ENCODE measurements around the gene ARHGAP25. TPM values are rescaled to one million over a fixed set of nuclear protein-coding genes. Genes with fewer than 3 reads are reported as not detected.

The ARHGAP25 gene
- total RNA-seq, 3 donors from 2014 or later (not counting 1 experiment from before 2014, with no cell fraction given), result 122 to 180 (median 155) TPM

GRCh38 chr2:68741238-68741637, 6.6 kb downstream of the ARHGAP25 start:
- ATAC-seq, result no peak
- Mint-ChIP-seq H3K36me3 (no peaks in the 10 kb centered on the region), H3K27me3 (ENCODE audit: low read depth in 2 of 2) (no peaks in the 10 kb centered on the region), H3K9me3 (no peaks in the 10 kb centered on the region), H3K27ac (no peak overlapping the region), H3K4me1 (peaks cover 36 to 52% of the 10 kb centered on the region in 2 donors), H3K4me3 (no peak overlapping the region)
- H3K4me3 ChIP-seq (ENCODE audit: low read length), result no peak overlapping the region
- H3K36me3 ChIP-seq (ENCODE audit: control insufficient read depth, insufficient read depth, low read length), result peaks cover 2% of the 10 kb centered on the region
- H3K4me1 ChIP-seq (ENCODE audit: control insufficient read depth, insufficient read depth, low read length), result peaks cover 56% of the 10 kb centered on the region
- no peaks in the 10 kb centered on the region for H3K27me3 ChIP-seq (ENCODE audit: control insufficient read depth, insufficient read depth, low read length)
- no peaks in the 10 kb centered on the region for H3K9me3 ChIP-seq (ENCODE audit: control insufficient read depth, insufficient read depth, low read length)
- peak in 1 of 2 donors; percentile 54 for DNase-seq
- intact Hi-C loops (cut with micrococcal nuclease), result no loop called here
- TF ChIP-seq, protein P1, sequence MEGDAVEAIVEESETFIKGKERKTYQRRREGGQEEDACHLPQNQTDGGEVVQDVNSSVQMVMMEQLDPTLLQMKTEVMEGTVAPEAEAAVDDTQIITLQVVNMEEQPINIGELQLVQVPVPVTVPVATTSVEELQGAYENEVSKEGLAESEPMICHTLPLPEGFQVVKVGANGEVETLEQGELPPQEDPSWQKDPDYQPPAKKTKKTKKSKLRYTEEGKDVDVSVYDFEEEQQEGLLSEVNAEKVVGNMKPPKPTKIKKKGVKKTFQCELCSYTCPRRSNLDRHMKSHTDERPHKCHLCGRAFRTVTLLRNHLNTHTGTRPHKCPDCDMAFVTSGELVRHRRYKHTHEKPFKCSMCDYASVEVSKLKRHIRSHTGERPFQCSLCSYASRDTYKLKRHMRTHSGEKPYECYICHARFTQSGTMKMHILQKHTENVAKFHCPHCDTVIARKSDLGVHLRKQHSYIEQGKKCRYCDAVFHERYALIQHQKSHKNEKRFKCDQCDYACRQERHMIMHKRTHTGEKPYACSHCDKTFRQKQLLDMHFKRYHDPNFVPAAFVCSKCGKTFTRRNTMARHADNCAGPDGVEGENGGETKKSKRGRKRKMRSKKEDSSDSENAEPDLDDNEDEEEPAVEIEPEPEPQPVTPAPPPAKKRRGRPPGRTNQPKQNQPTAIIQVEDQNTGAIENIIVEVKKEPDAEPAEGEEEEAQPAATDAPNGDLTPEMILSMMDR (IDR thresholded peaks at IDR 0.05), result no peak
- no peak overlapping the region for H3K27ac ChIP-seq (ENCODE audit: low read length)
- 79% methylated on average over 2 of the region's 3 CpGs for WGBS (ENCODE audit: insufficient coverage)

DNA sequence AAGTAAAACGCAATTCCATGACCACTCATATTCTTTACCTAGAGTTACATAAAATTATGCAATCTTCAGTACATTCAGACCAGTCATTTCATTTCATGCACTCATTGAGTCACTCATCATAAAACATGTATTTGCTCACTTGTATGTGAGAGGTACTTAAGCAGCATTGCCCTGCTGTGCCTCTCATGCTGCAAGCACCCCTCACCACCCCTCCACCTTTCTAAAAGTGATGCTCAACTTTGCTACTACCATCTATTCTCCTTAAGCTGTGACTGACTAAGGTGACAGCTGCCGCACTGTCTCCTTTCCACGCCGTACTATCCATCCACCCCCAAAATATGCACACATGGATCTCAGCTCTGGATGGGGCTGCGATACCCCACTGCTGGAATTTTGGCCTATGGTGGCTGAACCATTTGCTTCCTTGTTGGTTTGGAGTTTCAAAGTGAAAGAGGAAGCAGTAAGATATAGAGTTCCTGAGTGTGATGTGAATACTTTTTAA, 7.2 kb downstream of the ARHGAP25 start:
- peak overlapping the region; percentile 14 for H3K27ac ChIP-seq (ENCODE audit: low read length)
- TF ChIP-seq, protein P1 (IDR thresholded peaks at IDR 0.05), result no peak
- intact Hi-C loops (cut with micrococcal nuclease), result no loop called here

GRCh38 chr2:68742626-68743415, 8.2 kb downstream of the ARHGAP25 start:
- DNase-seq (no peak), ATAC-seq (no peak)
- Mint-ChIP-seq H3K27ac (no peak overlapping the region), H3K9me3 (no peaks in the 10 kb centered on the region), H3K36me3 (no peaks in the 10 kb centered on the region), H3K27me3 (ENCODE audit: low read depth in 2 of 2) (no peaks in the 10 kb centered on the region), H3K4me1 (peaks cover 30 to 46% of the 10 kb centered on the region in 2 donors), H3K4me3 (no peak overlapping the region)
- TF ChIP-seq, protein P1 (IDR thresholded peaks at IDR 0.05), result no peak
- H3K4me3 ChIP-seq (ENCODE audit: low read length), result no peak overlapping the region
- no peaks in the 10 kb centered on the region for H3K27me3 ChIP-seq (ENCODE audit: control insufficient read depth, insufficient read depth, low read length)
- intact Hi-C loops (cut with micrococcal nuclease), result no loop called here
- H3K27ac ChIP-seq (ENCODE audit: low read length), result peak overlapping the region; percentile 26
- no peaks in the 10 kb centered on the region for H3K9me3 ChIP-seq (ENCODE audit: control insufficient read depth, insufficient read depth, low read length)
- H3K4me1 ChIP-seq (ENCODE audit: control insufficient read depth, insufficient read depth, low read length), result peaks cover 47% of the 10 kb centered on the region
- WGBS (ENCODE audit: insufficient coverage), result no CpG with 5 or more reads among the region's 1 CpG
- H3K36me3 ChIP-seq (ENCODE audit: control insufficient read depth, insufficient read depth, low read length), result peaks cover 3% of the 10 kb centered on the region

More for the DNA sequence above, 7.2 kb downstream of the ARHGAP25 start:
- 66% methylated on average over 4 of the region's 5 CpGs for WGBS (ENCODE audit: insufficient coverage)
- Histone ChIP-seq H3K4me3 (ENCODE audit: low read length) (no peak overlapping the region), H3K27me3 (ENCODE audit: control insufficient read depth, insufficient read depth, low read length) (no peaks in the 10 kb centered on the region), H3K36me3 (ENCODE audit: control insufficient read depth, insufficient read depth, low read length) (peaks cover 3% of the 10 kb centered on the region), H3K9me3 (ENCODE audit: control insufficient read depth, insufficient read depth, low read length) (no peaks in the 10 kb centered on the region), H3K4me1 (ENCODE audit: control insufficient read depth, insufficient read depth, low read length) (peaks cover 56% of the 10 kb centered on the region)
- H3K4me3 Mint-ChIP-seq, result no peak overlapping the region
- no peaks in the 10 kb centered on the region for H3K27me3 Mint-ChIP-seq (ENCODE audit: low read depth in 2 of 2)
- H3K27ac Mint-ChIP-seq, result peak overlapping the region in 1 of 2 donors; percentile 42
- no peaks in the 10 kb centered on the region for H3K36me3 Mint-ChIP-seq
- ATAC-seq (no peak), DNase-seq (no peak)
- no peaks in the 10 kb centered on the region for H3K9me3 Mint-ChIP-seq
- peaks cover 36 to 51% of the 10 kb centered on the region in 2 donors for H3K4me1 Mint-ChIP-seq
